Adrenal gland (tissue), 5 donors: ENCODE data around the gene OLFML3.

ENCODE experiments used
- CTCF ChIP-seq, 6 experiments: fragments of 450-650 bp in 4 of 6; fragments of 200-600 bp in 2 of 6; sonication (generic) in 1 of 6; IDR thresholded peaks; 1 replicate in 5 of 6; 2 replicates in 1 of 6; pipeline versions ENCODE4 v1.5.1 to v1.8.0; 2016 to 2021; ENCODE audit warnings: antibody characterized with exemption in 6 of 6, mild to moderate bottlenecking in 2 of 6, moderate library complexity in 1 of 6
- POLR2A ChIP-seq, 2 donors: fragments of 450-650 bp; IDR thresholded peaks; one replicate each; pipeline ENCODE4 v1.6.1; 2017; ENCODE audit warnings: antibody characterized with exemption in 2 of 2, mild to moderate bottlenecking in 2 of 2, moderate library complexity in 1 of 2
- donor health status: DM: no; HTN: no; CAD: no.

- TF ChIP-seq POLR2A (IDR thresholded peaks at IDR 0.05), result no peak
- TF ChIP-seq CTCF (IDR thresholded peaks at IDR 0.05), result no peak
Observed at GRCh38 chr1:113957984-113958383, 21.3 kb upstream of the OLFML3 start.
